PC-9 (cell line): Measurements from ENCODE around the gene C20orf204. TPM values are rescaled to one million over a fixed set of nuclear protein-coding genes. Genes with fewer than 3 reads are reported as not detected.

Source experiments
- BruUV-seq: library from RNA; stranded (reverse); fragments of 400-500 nt; replicated peaks from 2 replicates; lab custom pipeline; 2021; lab: Mats Ljungman, UMichigan
- CTCF ChIA-PET: fragments of 300-600 bp; sonication (Branson Sonifier 250); formaldehyde crosslinking; loops from one replicate; lab custom pipeline; 2022; ENCODE audit warnings: antibody characterized with exemption; lab: Charles Lee
- POLR2A ChIA-PET: fragments of 300-600 bp; sonication (Branson Sonifier 250); formaldehyde crosslinking; loops from one replicate; lab custom pipeline; 2022; ENCODE audit warnings: antibody characterized with exemption; ENCODE audit not compliant: unreplicated experiment; lab: Charles Lee
- DNase-seq, 2 experiments: peaks; one replicate each; pipeline versions ENCODE4 v3.0.0 to v3.0.0-alpha.2; 2015 to 2022; ENCODE audit warnings: mixed read lengths in 1 of 2
- H2AFZ ChIP-seq: fragments of 200-600 bp; sonication (generic); 2 replicates; pipeline ENCODE4 v1.8.1; 2017; ENCODE audit warnings: antibody characterized with exemption
- H3F3A ChIP-seq: fragments of 200-600 bp; sonication (generic); 2 replicates; pipeline ENCODE4 v1.8.1; 2017; ENCODE audit warnings: antibody characterized with exemption, mild to moderate bottlenecking, low read depth; ENCODE audit not compliant: insufficient read depth
- H3K27ac ChIP-seq: fragments of 200-600 bp; sonication (generic); 2 replicates; pipeline ENCODE4 v1.6.1; 2016; ENCODE audit warnings: mixed run types
- H3K27me3 ChIP-seq: fragments of 200-600 bp; sonication (generic); 2 replicates; pipeline ENCODE4 v1.6.1; 2016; ENCODE audit warnings: low read depth, mixed run types; ENCODE audit not compliant: insufficient read depth
- H3K36me3 ChIP-seq: fragments of 200-600 bp; sonication (generic); 2 replicates; pipeline ENCODE4 v1.6.1; 2016; ENCODE audit warnings: low read depth, mixed run types
- H3K4me1 ChIP-seq: fragments of 200-600 bp; sonication (generic); replicated peaks from 2 replicates; pipeline ENCODE4 v1.6.1; 2016; ENCODE audit warnings: mixed run types; ENCODE audit not compliant: insufficient read depth
- H3K4me2 ChIP-seq: fragments of 200-600 bp; sonication (generic); 2 replicates; pipeline ENCODE4 v1.6.1; 2017; ENCODE audit warnings: mixed run types
- H3K4me3 ChIP-seq: fragments of 200-600 bp; sonication (generic); 2 replicates; pipeline ENCODE4 v1.6.1; 2016; ENCODE audit warnings: mixed run types
- H3K79me2 ChIP-seq: fragments of 200-600 bp; sonication (generic); 2 replicates; pipeline ENCODE4 v1.6.1; 2017; ENCODE audit warnings: low read depth, mixed run types
- H3K9me2 ChIP-seq: fragments of 200-600 bp; sonication (generic); 2 replicates; pipeline ENCODE4 v1.8.1; 2017; ENCODE audit warnings: mild to moderate bottlenecking; ENCODE audit not compliant: insufficient read depth
- H3K9me3 ChIP-seq: fragments of 200-600 bp; sonication (generic); 2 replicates; pipeline ENCODE4 v1.8.1; 2016; ENCODE audit warnings: low read depth; ENCODE audit not compliant: insufficient read depth
- H4K20me1 ChIP-seq: fragments of 200-600 bp; sonication (generic); 2 replicates; pipeline ENCODE4 v1.8.1; 2017; ENCODE audit not compliant: insufficient read depth
- CTCF ChIP-seq: fragments of 200-600 bp; sonication (generic); conservative IDR thresholded peaks from 2 replicates; pipeline ENCODE4 v1.6.1; 2017; ENCODE audit warnings: mixed run types, antibody characterized with exemption, mild to moderate bottlenecking, moderate library complexity
- EZH2 ChIP-seq: fragments of 200-600 bp; sonication (generic); IDR thresholded peaks from 2 replicates; pipeline ENCODE4 v1.8.0; 2017; ENCODE audit warnings: antibody characterized with exemption, low read depth
- intact Hi-C: fragments of 100-400 bp; cut with micrococcal nuclease; formaldehyde crosslinking; loops from one replicate; pipeline ENCODE4 v1.10.0; 2022; ENCODE audit not compliant: unreplicated experiment
- total RNA-seq: library from RNA; stranded (reverse); gene quantifications from 2 replicates; pipeline ENCODE4 v1.2.3, GENCODE V29; 2021

C20orf204 gene
- total RNA-seq, 1 experiment from 2014 or later = 3.8 TPM

DNA sequence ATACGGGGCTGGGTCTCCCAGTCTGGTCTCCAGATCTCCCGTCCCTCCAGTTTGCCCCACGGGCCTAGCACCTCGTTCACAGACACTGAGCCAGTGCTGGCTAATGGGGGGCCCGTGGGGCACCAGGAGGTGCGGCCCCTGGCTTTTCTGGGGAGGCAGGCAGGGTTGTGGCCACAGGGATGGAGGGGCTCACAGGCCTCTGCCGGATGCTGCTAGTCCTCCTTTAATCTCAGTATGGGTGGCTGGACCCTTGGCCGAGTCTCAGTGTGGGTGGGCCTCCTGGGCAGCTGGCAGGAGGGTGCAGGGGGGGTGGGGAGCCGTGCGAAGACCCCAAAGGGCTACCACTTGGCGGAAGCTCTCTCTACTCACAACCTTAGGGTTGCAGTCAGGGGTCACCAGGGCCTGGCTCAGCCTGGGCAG lies 15.1 kb downstream of the C20orf204 start:
- no TSS peak for BruUV-seq
- TF ChIP-seq CTCF (no peak), EZH2 (no peak)
- H4K20me1 ChIP-seq = no peaks in the 10 kb centered on the region
- H3K27me3 ChIP-seq = peaks cover 29% of the 10 kb centered on the region
- no peak overlapping the region for H2AFZ ChIP-seq
- H3K9me3 ChIP-seq = no peaks in the 10 kb centered on the region
- H3K4me2 ChIP-seq = no peak overlapping the region
- no peaks in the 10 kb centered on the region; the same call in 1 of the 2 replicates for H3K4me1 ChIP-seq
- CTCF ChIA-PET = no interaction called here
- no peaks in the 10 kb centered on the region for H3K36me3 ChIP-seq
- no peaks in the 10 kb centered on the region for H3K79me2 ChIP-seq
- intact Hi-C loops = no loop called here
- no peak overlapping the region for H3K4me3 ChIP-seq
- no peak for DNase-seq
- POLR2A ChIA-PET = no interaction called here
- H3K9me2 ChIP-seq = no peaks in the 10 kb centered on the region
- H3K27ac ChIP-seq = no peak overlapping the region
- H3F3A ChIP-seq = peaks cover 18% of the 10 kb centered on the region; the same call in 1 of the 2 replicates

DNA sequence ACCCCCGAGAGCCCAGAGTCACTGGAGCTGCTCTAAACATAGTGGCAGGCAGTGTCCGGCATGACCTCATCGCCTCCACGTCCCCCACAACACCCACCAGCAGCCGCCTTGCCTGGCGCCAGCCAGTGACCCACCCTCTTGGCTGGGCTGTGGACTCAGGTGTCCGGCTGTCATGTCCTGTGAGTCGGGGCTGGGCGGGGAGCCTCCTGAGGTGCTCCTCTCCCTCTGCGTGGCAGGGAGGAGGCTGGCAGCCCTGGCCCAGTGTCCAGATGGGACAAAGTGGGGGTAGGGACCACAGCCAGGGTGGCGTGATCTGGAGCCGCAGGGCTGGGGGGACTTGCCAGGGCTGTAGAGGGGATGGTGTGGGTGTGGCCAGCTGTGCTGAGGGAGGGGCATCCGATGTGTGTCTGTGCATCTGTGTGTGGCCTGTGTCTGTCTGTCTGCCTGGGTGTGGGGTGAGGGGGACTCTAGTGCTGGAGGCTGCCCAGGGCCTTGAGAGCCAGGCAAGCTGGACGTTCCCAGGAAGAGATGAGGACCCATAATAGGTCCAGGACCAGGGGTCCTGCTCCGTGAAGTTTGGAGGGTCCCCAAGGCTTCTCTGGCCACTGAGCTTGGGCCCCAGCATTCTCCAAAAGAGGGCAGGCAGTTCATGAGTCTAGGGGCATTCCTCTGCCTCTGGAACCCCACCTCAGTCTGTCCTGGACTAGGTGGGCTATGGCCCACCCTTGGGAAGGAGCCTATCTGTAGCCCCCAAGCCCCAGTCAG lies 15.8 kb downstream of the C20orf204 start:
- CTCF ChIA-PET = no interaction called here
- BruUV-seq = no TSS peak
- H3K9me3 ChIP-seq = no peaks in the 10 kb centered on the region
- POLR2A ChIA-PET = no interaction called here
- peaks cover 29% of the 10 kb centered on the region for H3K27me3 ChIP-seq
- intact Hi-C loops = no loop called here
- no peak overlapping the region for H2AFZ ChIP-seq
- H4K20me1 ChIP-seq = no peaks in the 10 kb centered on the region
- no peaks in the 10 kb centered on the region for H3K36me3 ChIP-seq
- H3K4me2 ChIP-seq = no peak overlapping the region
- no peak overlapping the region for H3K4me3 ChIP-seq
- H3F3A ChIP-seq = peaks cover 18% of the 10 kb centered on the region; the same call in 1 of the 2 replicates
- H3K79me2 ChIP-seq = no peaks in the 10 kb centered on the region
- H3K9me2 ChIP-seq = no peaks in the 10 kb centered on the region
- no peak overlapping the region for H3K27ac ChIP-seq
- H3K4me1 ChIP-seq = no peaks in the 10 kb centered on the region; the same call in 1 of the 2 replicates
- no peak for DNase-seq
- TF ChIP-seq EZH2 = no peak
- TF ChIP-seq CTCF = no peak

DNA sequence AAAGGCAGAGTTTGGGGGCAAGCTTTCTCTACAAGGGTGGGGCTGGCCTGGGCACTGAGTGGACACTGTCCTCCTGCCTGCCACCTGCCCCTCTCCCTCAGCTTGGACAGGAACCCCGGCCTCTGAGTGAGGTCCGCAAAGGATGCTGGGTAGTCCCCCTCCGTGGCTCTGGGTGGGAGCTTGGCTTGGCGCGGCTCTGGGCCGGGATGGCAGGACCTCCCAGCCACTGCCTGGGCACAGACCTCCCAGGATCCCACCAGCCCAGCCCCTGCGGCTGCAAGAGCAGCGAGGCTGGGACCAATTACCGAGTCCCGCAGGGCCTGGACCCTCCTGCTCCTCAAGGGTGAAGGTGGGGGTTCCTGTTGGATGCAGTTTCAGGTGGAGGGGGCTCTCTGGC lies 16.3 kb downstream of the C20orf204 start:
- H3K4me3 ChIP-seq = no peak overlapping the region
- intact Hi-C loops = no loop called here
- H3K4me1 ChIP-seq = peaks cover 2% of the 10 kb centered on the region; the same call in 1 of the 2 replicates
- H3K79me2 ChIP-seq = no peaks in the 10 kb centered on the region
- no peak overlapping the region for H2AFZ ChIP-seq
- no peaks in the 10 kb centered on the region for H3K9me3 ChIP-seq
- H4K20me1 ChIP-seq = no peaks in the 10 kb centered on the region
- peaks cover 29% of the 10 kb centered on the region for H3K27me3 ChIP-seq
- H3K9me2 ChIP-seq = no peaks in the 10 kb centered on the region
- TF ChIP-seq EZH2 = no peak
- no peak for TF ChIP-seq CTCF
- no peaks in the 10 kb centered on the region for H3K36me3 ChIP-seq
- ChIA-PET POLR2A (interaction anchor here (0.6 kb wide), 1 partner anchor 519 kb away, joined by 8 read pairs; no protein-coding TSS in a partner anchor), CTCF (no interaction called here)
- no TSS peak for BruUV-seq
- DNase-seq = no peak
- H3K27ac ChIP-seq = no peak overlapping the region
- H3F3A ChIP-seq = peaks cover 17% of the 10 kb centered on the region; the same call in 1 of the 2 replicates
- no peak overlapping the region for H3K4me2 ChIP-seq
